CD4-positive, alpha-beta T cell (primary cell): Measurements from ENCODE around the gene PIAS1. TPM values are rescaled to one million over a fixed set of nuclear protein-coding genes. Genes with fewer than 3 reads are reported as not detected.
"Not testable (repeated sequence)": the region's sequence is repeated elsewhere in the genome, so short reads cannot be mapped to it uniquely, and the experiment has no call there.

Experiments
- ATAC-seq: fragments of 200-7000 bp; cut with Tn5 transposase; one replicate; pipeline ENCODE4 v1.10.0; 2022; ENCODE audit warnings: mild to moderate bottlenecking; ENCODE audit not compliant: poor library complexity
- CTCF ChIA-PET: fragments of 350-600 bp; sonication (Branson Sonifier 250); formaldehyde crosslinking; loops from one replicate; lab custom pipeline; 2021; ENCODE audit warnings: antibody characterized with exemption, inconsistent platforms; lab: Charles Lee
- POLR2A ChIA-PET: fragments of 350-600 bp; sonication (Branson Sonifier 250); formaldehyde crosslinking; loops from one replicate; lab custom pipeline; 2021; ENCODE audit warnings: antibody characterized with exemption, inconsistent platforms; lab: Charles Lee
- DNase-seq, 14 experiments: peaks; one replicate each; pipeline ENCODE4 v3.0.0-alpha.2; 2013 to 2020; ENCODE audit warnings: mixed read lengths in 2 of 14
- H3K27ac ChIP-seq, 2 donors: one replicate each; pipeline versions ENCODE4 v1.5.1 to v1.7.0; 2013; ENCODE audit warnings: low read length in 2 of 2, low read depth in 1 of 2, mild to moderate bottlenecking in 1 of 2
- H3K27me3 ChIP-seq, 2 experiments: 1 replicate in 1 of 2; 2 replicates in 1 of 2; pipeline versions ENCODE4 v1.6.1 to v1.7.0; 2013; ENCODE audit warnings: low read length in 2 of 2, control low read depth in 1 of 2, mild to moderate bottlenecking in 1 of 2, moderate library complexity in 1 of 2; ENCODE audit not compliant: insufficient read depth in 2 of 2, control insufficient read depth in 1 of 2
- H3K36me3 ChIP-seq: one replicate; pipeline ENCODE4 v1.6.1; 2013; ENCODE audit warnings: low read length, control low read depth; ENCODE audit not compliant: insufficient read depth
- H3K4me1 ChIP-seq: one replicate; pipeline ENCODE4 v1.6.1; 2013; ENCODE audit warnings: low read length, control low read depth; ENCODE audit not compliant: insufficient read depth
- H3K4me3 ChIP-seq: one replicate; pipeline ENCODE4 v1.5.1; 2013; ENCODE audit warnings: mild to moderate bottlenecking, low read length, moderate library complexity
- H3K9me3 ChIP-seq, 2 experiments: 1 replicate in 1 of 2; 2 replicates in 1 of 2; pipeline versions ENCODE4 v1.6.1 to v1.7.0; 2013; ENCODE audit warnings: low read length in 2 of 2, mild to moderate bottlenecking in 2 of 2, control low read depth in 1 of 2, moderate library complexity in 1 of 2; ENCODE audit not compliant: control insufficient read depth in 1 of 2, insufficient read depth in 1 of 2
- H3K27ac Mint-ChIP-seq: one replicate; pipeline ENCODE4 v1.8.0; 2020; ENCODE audit warnings: mixed read lengths
- H3K27me3 Mint-ChIP-seq: one replicate; pipeline ENCODE4 v1.8.0; 2021; ENCODE audit warnings: mixed read lengths
- H3K36me3 Mint-ChIP-seq: one replicate; pipeline ENCODE4 v1.8.0; 2021; ENCODE audit warnings: low read depth, mixed read lengths
- H3K4me1 Mint-ChIP-seq: one replicate; pipeline ENCODE4 v1.8.0; 2021; ENCODE audit warnings: low read depth, mixed read lengths
- H3K4me3 Mint-ChIP-seq: one replicate; pipeline ENCODE4 v1.8.0; 2020; ENCODE audit warnings: mild to moderate bottlenecking, mixed read lengths
- H3K9me3 Mint-ChIP-seq: one replicate; pipeline ENCODE4 v1.8.0; 2020; ENCODE audit warnings: mixed read lengths
- CTCF ChIP-seq: fragments of 200-600 bp; IDR thresholded peaks from one replicate; pipeline ENCODE4 v1.8.0; 2022; ENCODE audit warnings: antibody characterized with exemption, mild to moderate bottlenecking
- intact Hi-C, 2 experiments: fragments of 100-400 bp; cut with DNase I in 1 of 2; cut with micrococcal nuclease in 1 of 2; formaldehyde crosslinking; loops; one replicate each; pipeline versions ENCODE4 v1.15.1 to v1.9.0; 2023 to 2025; cut with DNase I, micrococcal nuclease
- total RNA-seq, 174 experiments: library from RNA in 2 of 174; stranded (reverse) in 2 of 174; gene quantifications; one replicate each; pipeline ENCODE4 v1.2.3 and lab custom pipeline; 2021 to 2026

Gene PIAS1
- total RNA-seq, 2 experiments from 2014 or later: 73.1 to 74.8 TPM

DNA sequence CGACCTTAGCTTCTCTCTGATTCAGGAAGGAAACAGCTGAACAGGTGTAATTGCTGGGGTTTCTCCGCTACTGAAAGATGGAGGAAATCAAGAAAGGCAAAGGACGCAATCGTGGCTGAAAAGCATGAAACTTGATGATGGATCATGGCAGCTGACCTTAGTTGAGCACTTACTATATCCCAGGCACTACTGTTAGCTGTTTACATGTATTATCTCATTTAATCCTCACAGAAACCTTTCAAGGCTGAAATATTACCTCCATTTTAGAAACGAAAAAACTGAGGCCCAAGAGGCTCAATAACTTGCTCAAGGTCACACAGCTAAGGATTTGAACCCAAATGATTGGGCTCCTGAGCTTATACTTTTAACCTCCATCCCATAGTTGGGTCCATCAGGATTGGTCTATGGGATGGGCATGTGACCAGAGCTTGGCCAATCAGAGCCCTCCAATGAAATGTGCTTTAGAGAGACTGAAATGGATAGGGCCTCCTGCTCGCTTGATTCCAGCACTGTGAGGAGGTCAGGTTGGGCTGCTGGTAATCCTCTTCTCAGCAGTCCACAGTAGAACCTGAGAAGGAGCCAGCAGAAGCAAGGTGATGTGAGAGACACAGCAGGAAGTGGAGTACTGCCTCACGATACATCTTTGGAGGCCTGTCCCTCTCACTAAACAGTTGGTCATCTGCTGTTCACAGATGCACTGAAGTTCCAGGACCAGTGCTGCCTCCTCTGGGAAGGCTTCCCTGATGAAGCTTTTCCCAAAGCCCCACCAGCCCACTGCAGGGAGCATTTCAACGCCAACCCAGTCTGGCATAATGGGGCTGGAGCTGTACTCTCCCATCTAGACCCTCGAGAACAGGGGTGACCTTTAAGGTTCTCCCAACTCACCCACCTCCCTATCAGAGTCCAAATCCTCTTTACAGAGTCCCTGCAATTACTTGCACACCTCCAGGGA lies 165.0 kb downstream of the PIAS1 start:
- H3K27ac Mint-ChIP-seq: no peak overlapping the region
- Histone ChIP-seq H3K27ac (no peak overlapping the region), H3K4me1 (no peaks in the 10 kb centered on the region), H3K36me3 (peaks cover 7% of the 10 kb centered on the region), H3K9me3 (no peaks in the 10 kb centered on the region), H3K27me3 (no peaks in the 10 kb centered on the region), H3K4me3 (no peak overlapping the region)
- no peak for DNase-seq
- no peaks in the 10 kb centered on the region for H3K9me3 Mint-ChIP-seq
- peaks cover 3% of the 10 kb centered on the region for H3K36me3 Mint-ChIP-seq
- ChIA-PET POLR2A (no interaction called here), CTCF (no interaction called here)
- no peak for ATAC-seq
- H3K4me3 Mint-ChIP-seq: no peak overlapping the region
- intact Hi-C loops: no loop called here
- no peaks in the 10 kb centered on the region for H3K27me3 Mint-ChIP-seq
- no peaks in the 10 kb centered on the region for H3K4me1 Mint-ChIP-seq
- TF ChIP-seq CTCF: no peak

- peaks cover 3% of the 10 kb centered on the region for H3K36me3 Mint-ChIP-seq
- no peak overlapping the region for H3K27ac Mint-ChIP-seq
- no peak for ATAC-seq
Observed at GRCh38 chr15:68220489-68220888, 166.4 kb downstream of the PIAS1 start.

GRCh38 chr15:68220967-68221366 lies 166.9 kb downstream of the PIAS1 start:
- Histone ChIP-seq H3K36me3 (peaks cover 7% of the 10 kb centered on the region), H3K9me3 (no peaks in the 10 kb centered on the region), H3K27ac (no peak overlapping the region), H3K27me3 (no peaks in the 10 kb centered on the region), H3K4me3 (no peak overlapping the region), H3K4me1 (peaks cover 3% of the 10 kb centered on the region)
- Mint-ChIP-seq H3K4me3 (no peak overlapping the region), H3K4me1 (peaks cover 12% of the 10 kb centered on the region), H3K9me3 (no peaks in the 10 kb centered on the region), H3K27me3 (no peaks in the 10 kb centered on the region), H3K27ac (no peak overlapping the region), H3K36me3 (peaks cover 3% of the 10 kb centered on the region)
- intact Hi-C loops: loop anchor here in 1 of 2 experiments (10.0 kb wide), 1 partner anchor 696 kb away; the partner anchor contains the start of gene C15orf61
- ATAC-seq: no peak
- POLR2A ChIA-PET: no interaction called here
- no peak for DNase-seq
- TF ChIP-seq CTCF: no peak
- CTCF ChIA-PET: no interaction called here

More at GRCh38 chr15:68220489-68220888, 166.4 kb downstream of the PIAS1 start:
- no peaks in the 10 kb centered on the region for H3K9me3 ChIP-seq
- peaks cover 7% of the 10 kb centered on the region for H3K36me3 ChIP-seq
- H3K4me1 ChIP-seq: peaks cover 2% of the 10 kb centered on the region
- intact Hi-C loops: loop anchor here in 1 of 2 experiments (10.0 kb wide), 1 partner anchor 696 kb away; the partner anchor contains the start of gene C15orf61
- H3K27ac ChIP-seq: no peak overlapping the region
- no peak for DNase-seq
- Mint-ChIP-seq H3K4me1 (peaks cover 11% of the 10 kb centered on the region), H3K27me3 (no peaks in the 10 kb centered on the region), H3K4me3 (no peak overlapping the region), H3K9me3 (no peaks in the 10 kb centered on the region)
- no peak overlapping the region for H3K4me3 ChIP-seq
- TF ChIP-seq CTCF: no peak
- ChIA-PET CTCF (no interaction called here), POLR2A (no interaction called here)
- H3K27me3 ChIP-seq: no peaks in the 10 kb centered on the region

GRCh38 chr15:68221530-68222431 lies 167.7 kb downstream of the PIAS1 start:
- H3K27me3 ChIP-seq, H3K27ac ChIP-seq, POLR2A ChIA-PET, H3K9me3 Mint-ChIP-seq, H3K4me3 Mint-ChIP-seq, DNase-seq, H3K27ac Mint-ChIP-seq, H3K9me3 ChIP-seq, H3K27me3 Mint-ChIP-seq, H3K36me3 Mint-ChIP-seq, ATAC-seq, H3K36me3 ChIP-seq, H3K4me3 ChIP-seq, CTCF ChIA-PET, H3K4me1 ChIP-seq: not testable (repeated sequence)
- peaks cover 12% of the 10 kb centered on the region for H3K4me1 Mint-ChIP-seq
- intact Hi-C loops: loop anchor here in 1 of 2 experiments (10.0 kb wide), 1 partner anchor 697 kb away; the partner anchor contains the start of gene C15orf61
